Measurements from ENCODE around the gene MED25. TPM values are rescaled to one million over a fixed set of nuclear protein-coding genes. Genes with fewer than 3 reads are reported as not detected.

Gene MED25
- polyA plus RNA-seq, 4 donors, result 26.7 to 58.7 (median 41.2) TPM

GRCh38 chr19:49776371-49776764 lies 41.7 kb upstream of the MED25 start:
- peaks cover 0 to 10% (median 0%) of the 10 kb centered on the region in 3 donors for H3K4me1 ChIP-seq (ENCODE audit: control insufficient read depth in 3 of 3, insufficient read depth in 2 of 3, low read depth in 1 of 3, low read length in 2 of 3)
- H3K9me3 ChIP-seq (ENCODE audit: control insufficient read depth in 2 of 2, insufficient read depth in 1 of 2, low read depth in 1 of 2, low read length in 1 of 2), result no peaks in the 10 kb centered on the region
- H3K27ac ChIP-seq (ENCODE audit: low read depth in 1 of 3, low read length in 2 of 3), result no peak overlapping the region
- DNase-seq (no peak), FAIRE-seq (no peak)
- H3K4me3 ChIP-seq (ENCODE audit: low read depth in 1 of 3, low read length in 3 of 3), result no peak overlapping the region
- H3K36me3 ChIP-seq (ENCODE audit: control insufficient read depth in 3 of 3, insufficient read depth in 2 of 3, low read depth in 1 of 3, low read length in 3 of 3), result peaks cover 0 to 46% (median 2%) of the 10 kb centered on the region in 3 donors
- H3K27me3 ChIP-seq (ENCODE audit: control insufficient read depth in 3 of 3, insufficient read depth in 3 of 3, low read length in 3 of 3), result no peaks in the 10 kb centered on the region
- 91 to 99% (median 92%) methylated on average over 6 of the region's 6 CpGs for WGBS, 3 donors

- Histone ChIP-seq H3K9me3 (ENCODE audit: control insufficient read depth in 2 of 2, insufficient read depth in 1 of 2, low read depth in 1 of 2, low read length in 1 of 2) (peaks cover 0 to 10% of the 10 kb centered on the region in 2 donors), H3K4me1 (ENCODE audit: control insufficient read depth in 3 of 3, insufficient read depth in 2 of 3, low read depth in 1 of 3, low read length in 2 of 3) (peaks cover 0 to 7% (median 0%) of the 10 kb centered on the region in 3 donors), H3K27me3 (ENCODE audit: control insufficient read depth in 3 of 3, insufficient read depth in 3 of 3, low read length in 3 of 3) (no peaks in the 10 kb centered on the region), H3K4me3 (ENCODE audit: low read depth in 1 of 3, low read length in 3 of 3) (no peak overlapping the region), H3K27ac (ENCODE audit: low read depth in 1 of 3, low read length in 2 of 3) (no peak overlapping the region), H3K36me3 (ENCODE audit: control insufficient read depth in 3 of 3, insufficient read depth in 2 of 3, low read depth in 1 of 3, low read length in 3 of 3) (peaks cover 6 to 55% (median 8%) of the 10 kb centered on the region in 3 donors)
- 82 to 91% (median 89%) methylated on average over 11 of the region's 11 CpGs for WGBS, 3 donors
- FAIRE-seq, result no peak
- no peak for DNase-seq
Observed at GRCh38 chr19:49779731-49780555, 38.1 kb upstream of the MED25 start.

- Histone ChIP-seq H3K9me3 (ENCODE audit: control insufficient read depth in 2 of 2, insufficient read depth in 1 of 2, low read depth in 1 of 2, low read length in 1 of 2) (peaks cover 0 to 10% of the 10 kb centered on the region in 2 donors), H3K4me3 (ENCODE audit: low read depth in 1 of 3, low read length in 3 of 3) (no peak overlapping the region), H3K27ac (ENCODE audit: low read depth in 1 of 3, low read length in 2 of 3) (no peak overlapping the region), H3K36me3 (ENCODE audit: control insufficient read depth in 3 of 3, insufficient read depth in 2 of 3, low read depth in 1 of 3, low read length in 3 of 3) (peaks cover 10 to 58% (median 11%) of the 10 kb centered on the region in 3 donors), H3K27me3 (ENCODE audit: control insufficient read depth in 3 of 3, insufficient read depth in 3 of 3, low read length in 3 of 3) (no peaks in the 10 kb centered on the region), H3K4me1 (ENCODE audit: control insufficient read depth in 3 of 3, insufficient read depth in 2 of 3, low read depth in 1 of 3, low read length in 2 of 3) (peaks cover 0 to 7% (median 0%) of the 10 kb centered on the region in 3 donors)
- DNase-seq (no peak), FAIRE-seq (no peak)
- 88 to 95% (median 92%) methylated on average over 8 of the region's 8 CpGs for WGBS, 3 donors
Observed at GRCh38 chr19:49780861-49781260, 37.2 kb upstream of the MED25 start.

GRCh38 chr19:49781394-49781793 lies 36.7 kb upstream of the MED25 start:
- H3K27ac ChIP-seq (ENCODE audit: low read depth in 1 of 3, low read length in 2 of 3), result no peak overlapping the region
- DNase-seq, result no peak
- no peaks in the 10 kb centered on the region for H3K27me3 ChIP-seq (ENCODE audit: control insufficient read depth in 3 of 3, insufficient read depth in 3 of 3, low read length in 3 of 3)
- no peak for FAIRE-seq
- WGBS, 3 donors, result 90 to 99% (median 98%) methylated on average over 6 to 7 of the region's 7 CpGs
- H3K4me3 ChIP-seq (ENCODE audit: low read depth in 1 of 3, low read length in 3 of 3), result no peak overlapping the region
- peaks cover 10 to 58% (median 11%) of the 10 kb centered on the region in 3 donors for H3K36me3 ChIP-seq (ENCODE audit: control insufficient read depth in 3 of 3, insufficient read depth in 2 of 3, low read depth in 1 of 3, low read length in 3 of 3)
- H3K9me3 ChIP-seq (ENCODE audit: control insufficient read depth in 2 of 2, insufficient read depth in 1 of 2, low read depth in 1 of 2, low read length in 1 of 2), result peaks cover 0 to 10% of the 10 kb centered on the region in 2 donors
- H3K4me1 ChIP-seq (ENCODE audit: control insufficient read depth in 3 of 3, insufficient read depth in 2 of 3, low read depth in 1 of 3, low read length in 2 of 3), result peaks cover 0 to 7% (median 0%) of the 10 kb centered on the region in 3 donors

GRCh38 chr19:49782515-49782914 lies 35.6 kb upstream of the MED25 start:
- Histone ChIP-seq H3K36me3 (ENCODE audit: control insufficient read depth in 3 of 3, insufficient read depth in 2 of 3, low read depth in 1 of 3, low read length in 3 of 3) (peaks cover 12 to 64% (median 13%) of the 10 kb centered on the region in 3 donors), H3K27me3 (ENCODE audit: control insufficient read depth in 3 of 3, insufficient read depth in 3 of 3, low read length in 3 of 3) (no peaks in the 10 kb centered on the region)

GRCh38 chr19:49786376-49786820 lies 31.7 kb upstream of the MED25 start:
- WGBS, 3 donors, result 80 to 85% (median 83%) methylated on average over 9 of the region's 9 CpGs

More at GRCh38 chr19:49782515-49782914, 35.6 kb upstream of the MED25 start:
- DNase-seq (no peak), FAIRE-seq (no peak)
- H3K27ac ChIP-seq (ENCODE audit: low read depth in 1 of 3, low read length in 2 of 3), result no peak overlapping the region
- WGBS, 3 donors, result 97 to 98% (median 98%) methylated on average over 16 to 18 of the region's 18 CpGs
- peaks cover 0 to 10% of the 10 kb centered on the region in 2 donors for H3K9me3 ChIP-seq (ENCODE audit: control insufficient read depth in 2 of 2, insufficient read depth in 1 of 2, low read depth in 1 of 2, low read length in 1 of 2)
- no peak overlapping the region for H3K4me3 ChIP-seq (ENCODE audit: low read depth in 1 of 3, low read length in 3 of 3)
- peaks cover 0 to 7% (median 0%) of the 10 kb centered on the region in 3 donors for H3K4me1 ChIP-seq (ENCODE audit: control insufficient read depth in 3 of 3, insufficient read depth in 2 of 3, low read depth in 1 of 3, low read length in 2 of 3)

GRCh38 chr19:49787746-49788145 lies 30.3 kb upstream of the MED25 start:
- WGBS, 3 donors, result 90 to 93% (median 91%) methylated on average over 5 of the region's 5 CpGs

More at GRCh38 chr19:49786376-49786820, 31.7 kb upstream of the MED25 start:
- FAIRE-seq, result no peak
- Histone ChIP-seq H3K27me3 (ENCODE audit: control insufficient read depth in 3 of 3, insufficient read depth in 3 of 3, low read length in 3 of 3) (no peaks in the 10 kb centered on the region), H3K4me1 (ENCODE audit: control insufficient read depth in 3 of 3, insufficient read depth in 2 of 3, low read depth in 1 of 3, low read length in 2 of 3) (peaks cover 0 to 3% (median 0%) of the 10 kb centered on the region in 3 donors), H3K9me3 (ENCODE audit: control insufficient read depth in 2 of 2, insufficient read depth in 1 of 2, low read depth in 1 of 2, low read length in 1 of 2) (peaks cover 0 to 10% of the 10 kb centered on the region in 2 donors), H3K36me3 (ENCODE audit: control insufficient read depth in 3 of 3, insufficient read depth in 2 of 3, low read depth in 1 of 3, low read length in 3 of 3) (peaks cover 13 to 84% (median 14%) of the 10 kb centered on the region in 3 donors), H3K27ac (ENCODE audit: low read depth in 1 of 3, low read length in 2 of 3) (no peak overlapping the region), H3K4me3 (ENCODE audit: low read depth in 1 of 3, low read length in 3 of 3) (no peak overlapping the region)
- DNase-seq, result no peak

GRCh38 chr19:49788857-49789256 lies 29.2 kb upstream of the MED25 start:
- no peak for FAIRE-seq
- WGBS, 3 donors, result 86 to 91% (median 87%) methylated on average over 10 of the region's 10 CpGs

More at GRCh38 chr19:49787746-49788145, 30.3 kb upstream of the MED25 start:
- no peaks in the 10 kb centered on the region for H3K27me3 ChIP-seq (ENCODE audit: control insufficient read depth in 3 of 3, insufficient read depth in 3 of 3, low read length in 3 of 3)
- H3K27ac ChIP-seq (ENCODE audit: low read depth in 1 of 3, low read length in 2 of 3), result no peak overlapping the region
- FAIRE-seq, result no peak
- no peak for DNase-seq
- H3K4me3 ChIP-seq (ENCODE audit: low read depth in 1 of 3, low read length in 3 of 3), result no peak overlapping the region
- H3K9me3 ChIP-seq (ENCODE audit: control insufficient read depth in 2 of 2, insufficient read depth in 1 of 2, low read depth in 1 of 2, low read length in 1 of 2), result peaks cover 0 to 8% of the 10 kb centered on the region in 2 donors
- H3K4me1 ChIP-seq (ENCODE audit: control insufficient read depth in 3 of 3, insufficient read depth in 2 of 3, low read depth in 1 of 3, low read length in 2 of 3), result no peaks in the 10 kb centered on the region
- H3K36me3 ChIP-seq (ENCODE audit: control insufficient read depth in 3 of 3, insufficient read depth in 2 of 3, low read depth in 1 of 3, low read length in 3 of 3), result peaks cover 14 to 89% (median 16%) of the 10 kb centered on the region in 3 donors

More at GRCh38 chr19:49788857-49789256, 29.2 kb upstream of the MED25 start:
- Histone ChIP-seq H3K36me3 (ENCODE audit: control insufficient read depth in 3 of 3, insufficient read depth in 2 of 3, low read depth in 1 of 3, low read length in 3 of 3) (peaks cover 16 to 88% (median 17%) of the 10 kb centered on the region in 3 donors), H3K9me3 (ENCODE audit: control insufficient read depth in 2 of 2, insufficient read depth in 1 of 2, low read depth in 1 of 2, low read length in 1 of 2) (no peaks in the 10 kb centered on the region), H3K4me1 (ENCODE audit: control insufficient read depth in 3 of 3, insufficient read depth in 2 of 3, low read depth in 1 of 3, low read length in 2 of 3) (no peaks in the 10 kb centered on the region), H3K27me3 (ENCODE audit: control insufficient read depth in 3 of 3, insufficient read depth in 3 of 3, low read length in 3 of 3) (no peaks in the 10 kb centered on the region), H3K27ac (ENCODE audit: low read depth in 1 of 3, low read length in 2 of 3) (no peak overlapping the region), H3K4me3 (ENCODE audit: low read depth in 1 of 3, low read length in 3 of 3) (no peak overlapping the region)
- no peak for DNase-seq
